ENCODE measurements around the gene ATP2A1. TPM values are rescaled to one million over a fixed set of nuclear protein-coding genes. Genes with fewer than 3 reads are reported as not detected.

ATP2A1 gene
- 0.14 TPM in 1 of 2 replicates, not detected in the other for total RNA-seq

GRCh38 chr16:28878083-28878926 is at the start of gene ATP2A1:
TSS of gene ATP2A1 (plus strand) at chr16:28878488. CDS start at chr16:28878672, 184 bp downstream.

GRCh38 chr16:28846080-28846932 is 32.0 kb upstream of the ATP2A1 start, which contains the start of gene TUFM:
TSS of gene TUFM (minus strand) at chr16:28846348. CDS start at chr16:28846269, 79 bp downstream.

GRCh38 chr16:28924762-28925385 is 46.6 kb downstream of the ATP2A1 start, which contains the start of gene RABEP2:
TSS of gene RABEP2 (minus strand) at chr16:28925238. CDS start at chr16:28925163, 75 bp downstream.

GRCh38 chr16:28931801-28932225 is 53.5 kb downstream of the ATP2A1 start, which contains the start of gene CD19:
TSS of gene CD19 (plus strand) at chr16:28931971. CDS start at chr16:28932001, 30 bp downstream.

GRCh38 chr16:28950648-28951409 is 72.5 kb downstream of the ATP2A1 start, which contains the start of gene NFATC2IP:
TSS of gene NFATC2IP (plus strand) at chr16:28950937. CDS start at chr16:28951012, 75 bp downstream.

Other genes with a start within 250 kb of the ATP2A1 start
- gene NPIPB8, start 240.4 kb upstream of the ATP2A1 start, total RNA-seq, result not detected in 2 replicates
- 281 and 312 TPM in 2 replicates for gene EIF3C, start 167.0 kb upstream of the ATP2A1 start, total RNA-seq
- gene NPIPB9, start 126.7 kb upstream of the ATP2A1 start, total RNA-seq, result 0.51 TPM in 1 of 2 replicates, not detected in the other
- 69.4 and 76.5 TPM in 2 replicates for gene ATXN2L, start 55.5 kb upstream of the ATP2A1 start, total RNA-seq
- gene TUFM, start 32.1 kb upstream of the ATP2A1 start, total RNA-seq, result 198 and 234 TPM in 2 replicates
- 19.7 and 22.8 TPM in 2 replicates for gene SH2B1, start 14.6 kb upstream of the ATP2A1 start, total RNA-seq
- 36.6 and 52.2 TPM in 2 replicates for gene RABEP2, start 46.8 kb downstream of the ATP2A1 start, total RNA-seq
- not detected in 2 replicates for gene CD19, start 53.5 kb downstream of the ATP2A1 start, total RNA-seq
- gene NFATC2IP, start 72.4 kb downstream of the ATP2A1 start, total RNA-seq, result 17.4 and 19.5 TPM in 2 replicates
- 29.1 and 45.4 TPM in 2 replicates for gene SPNS1, start 96.3 kb downstream of the ATP2A1 start, total RNA-seq
- gene LAT, start 106.6 kb downstream of the ATP2A1 start, total RNA-seq, result 0.09 and 0.28 TPM in 2 replicates